Activated CD8-positive, alpha-beta T cell treated with anti-CD3 and anti-CD28 coated beads, Interleukin-2, amount 10 ng/mL, durations not matched to agents 7 days and 5 days (primary cell): ENCODE measurements around the gene EMSY. TPM values are rescaled to one million over a fixed set of nuclear protein-coding genes. Genes with fewer than 3 reads are reported as not detected.

Source experiments
- ATAC-seq: fragments of 150-1000 bp; cut with Tn5 transposase; one replicate; pipeline ENCODE4 v1.10.0; 2021; ENCODE audit warnings: moderate library complexity
- CTCF ChIA-PET: fragments of 350-600 bp; sonication (Branson Sonifier 250); formaldehyde crosslinking; loops from one replicate; lab custom pipeline; 2021; ENCODE audit warnings: antibody characterized with exemption; lab: Charles Lee
- POLR2A ChIA-PET: fragments of 350-600 bp; sonication (Branson Sonifier 250); formaldehyde crosslinking; loops from one replicate; lab custom pipeline; 2021; ENCODE audit warnings: antibody characterized with exemption; lab: Charles Lee
- DNase-seq: peaks from one replicate; pipeline ENCODE4 v3.0.0-alpha.2; 2020
- H3K27ac Mint-ChIP-seq: one replicate; pipeline ENCODE4 v1.8.0; 2021; ENCODE audit warnings: mild to moderate bottlenecking, mixed read lengths
- H3K27me3 Mint-ChIP-seq: one replicate; pipeline ENCODE4 v1.8.0; 2021; ENCODE audit warnings: low read depth, mixed read lengths
- H3K36me3 Mint-ChIP-seq: one replicate; pipeline ENCODE4 v1.8.0; 2021; ENCODE audit warnings: low read depth, mixed read lengths
- H3K4me1 Mint-ChIP-seq: one replicate; pipeline ENCODE4 v1.8.0; 2021; ENCODE audit warnings: low read depth, mixed read lengths
- H3K4me3 Mint-ChIP-seq: one replicate; pipeline ENCODE4 v1.8.0; 2021; ENCODE audit warnings: mild to moderate bottlenecking, mixed read lengths
- H3K9me3 Mint-ChIP-seq: one replicate; pipeline ENCODE4 v1.8.0; 2022; ENCODE audit warnings: mixed read lengths; ENCODE audit not compliant: insufficient read depth
- total RNA-seq, 2 experiments: library from RNA; stranded (reverse); gene quantifications; one replicate each; pipeline ENCODE4 v1.2.3, GENCODE V29; 2021

The EMSY gene
- total RNA-seq, 2 experiments from 2014 or later: 30.1 to 32.2 TPM

- Mint-ChIP-seq H3K4me3 (no peak overlapping the region), H3K9me3 (no peaks in the 10 kb centered on the region), H3K36me3 (peaks cover 23% of the 10 kb centered on the region), H3K4me1 (peaks cover 13% of the 10 kb centered on the region), H3K27ac (peak overlapping the region; percentile 9), H3K27me3 (no peaks in the 10 kb centered on the region)
- ChIA-PET CTCF (no interaction called here), POLR2A (no interaction called here)
- no peak for DNase-seq
- no peak for ATAC-seq
These were observed 50.2 kb downstream of the EMSY start for GRCh38 chr11:76495019-76495418.

- DNase-seq (no peak), ATAC-seq (no peak)
- no peaks in the 10 kb centered on the region for H3K27me3 Mint-ChIP-seq
- no peak overlapping the region for H3K27ac Mint-ChIP-seq
- H3K4me1 Mint-ChIP-seq: peaks cover 13% of the 10 kb centered on the region
- peaks cover 4% of the 10 kb centered on the region for H3K9me3 Mint-ChIP-seq
- H3K4me3 Mint-ChIP-seq: no peak overlapping the region
- H3K36me3 Mint-ChIP-seq: peaks cover 34% of the 10 kb centered on the region
- CTCF ChIA-PET: no interaction called here
- POLR2A ChIA-PET: no interaction called here
These were observed 51.4 kb downstream of the EMSY start for GRCh38 chr11:76496174-76496573.

GRCh38 chr11:76501526-76502202 lies 56.8 kb downstream of the EMSY start:
- no peak overlapping the region for H3K27ac Mint-ChIP-seq
- POLR2A ChIA-PET: no interaction called here

GRCh38 chr11:76506833-76507232 lies 62.0 kb downstream of the EMSY start:
- no peaks in the 10 kb centered on the region for H3K27me3 Mint-ChIP-seq
- POLR2A ChIA-PET: no interaction called here
- peaks cover 2% of the 10 kb centered on the region for H3K9me3 Mint-ChIP-seq
- H3K36me3 Mint-ChIP-seq: peaks cover 13% of the 10 kb centered on the region
- no peak overlapping the region for H3K27ac Mint-ChIP-seq
- no peak for ATAC-seq
- no peak for DNase-seq
- CTCF ChIA-PET: no interaction called here
- H3K4me3 Mint-ChIP-seq: no peak overlapping the region
- H3K4me1 Mint-ChIP-seq: no peaks in the 10 kb centered on the region

More at GRCh38 chr11:76501526-76502202, 56.8 kb downstream of the EMSY start:
- no peaks in the 10 kb centered on the region for H3K27me3 Mint-ChIP-seq
- CTCF ChIA-PET: no interaction called here
- H3K9me3 Mint-ChIP-seq: peaks cover 12% of the 10 kb centered on the region
- ATAC-seq (no peak), DNase-seq (no peak)
- peaks cover 40% of the 10 kb centered on the region for H3K36me3 Mint-ChIP-seq
- no peaks in the 10 kb centered on the region for H3K4me1 Mint-ChIP-seq
- no peak overlapping the region for H3K4me3 Mint-ChIP-seq

- H3K27ac Mint-ChIP-seq: no peak overlapping the region
- H3K4me3 Mint-ChIP-seq: no peak overlapping the region
- no peaks in the 10 kb centered on the region for H3K4me1 Mint-ChIP-seq
- POLR2A ChIA-PET: no interaction called here
- DNase-seq (no peak), ATAC-seq (no peak)
- H3K27me3 Mint-ChIP-seq: no peaks in the 10 kb centered on the region
- CTCF ChIA-PET: interaction anchor here (1.8 kb wide), 1 partner anchor 302 kb away, joined by 4 read pairs; no protein-coding TSS in a partner anchor
- peaks cover 4% of the 10 kb centered on the region for H3K36me3 Mint-ChIP-seq
- H3K9me3 Mint-ChIP-seq: no peaks in the 10 kb centered on the region
These were observed 65.5 kb downstream of the EMSY start for GRCh38 chr11:76510060-76511047.

GRCh38 chr11:76512851-76513653 lies 68.2 kb downstream of the EMSY start:
- no peak overlapping the region for H3K4me3 Mint-ChIP-seq
- DNase-seq: no peak
- H3K27me3 Mint-ChIP-seq: no peaks in the 10 kb centered on the region
- ChIA-PET POLR2A (no interaction called here), CTCF (interaction anchor here (0.7 to 2.6 kb wide), 7 partner anchors 12 to 915 kb away, joined by 3 to 12 read pairs (median 3); no protein-coding TSS in a partner anchor)
- ATAC-seq: no peak
- no peaks in the 10 kb centered on the region for H3K4me1 Mint-ChIP-seq
- no peak overlapping the region for H3K27ac Mint-ChIP-seq
- H3K9me3 Mint-ChIP-seq: no peaks in the 10 kb centered on the region
- H3K36me3 Mint-ChIP-seq: peaks cover 4% of the 10 kb centered on the region

- H3K4me3 Mint-ChIP-seq: no peak overlapping the region
- no peak for ATAC-seq
- H3K27ac Mint-ChIP-seq: no peak overlapping the region
- no peaks in the 10 kb centered on the region for H3K9me3 Mint-ChIP-seq
- peaks cover 4% of the 10 kb centered on the region for H3K36me3 Mint-ChIP-seq
- ChIA-PET POLR2A (no interaction called here), CTCF (interaction anchor here (2.6 kb wide), 1 partner anchor 305 kb away, joined by 12 read pairs; no protein-coding TSS in a partner anchor)
- no peaks in the 10 kb centered on the region for H3K27me3 Mint-ChIP-seq
- DNase-seq: no peak
- no peaks in the 10 kb centered on the region for H3K4me1 Mint-ChIP-seq
These were observed 68.8 kb downstream of the EMSY start for GRCh38 chr11:76513654-76514034.

GRCh38 chr11:76515494-76515893 lies 70.7 kb downstream of the EMSY start:
- POLR2A ChIA-PET: no interaction called here
- Mint-ChIP-seq H3K4me1 (no peaks in the 10 kb centered on the region), H3K4me3 (no peak overlapping the region), H3K9me3 (no peaks in the 10 kb centered on the region), H3K36me3 (peaks cover 4% of the 10 kb centered on the region), H3K27ac (no peak overlapping the region), H3K27me3 (no peaks in the 10 kb centered on the region)
- DNase-seq (no peak), ATAC-seq (no peak)
- CTCF ChIA-PET: interaction anchor here (1.0 kb wide), 1 partner anchor 196 kb away, joined by 3 read pairs; no protein-coding TSS in a partner anchor

- Mint-ChIP-seq H3K9me3 (no peaks in the 10 kb centered on the region), H3K36me3 (peaks cover 19% of the 10 kb centered on the region), H3K27me3 (no peaks in the 10 kb centered on the region), H3K4me3 (no peak overlapping the region), H3K4me1 (peaks cover 1% of the 10 kb centered on the region), H3K27ac (no peak overlapping the region)
- DNase-seq (no peak), ATAC-seq (no peak)
- POLR2A ChIA-PET: no interaction called here
- CTCF ChIA-PET: no interaction called here
These were observed 78.3 kb downstream of the EMSY start for GRCh38 chr11:76523147-76523546.

GRCh38 chr11:76523786-76524436 lies 79.1 kb downstream of the EMSY start:
- H3K4me1 Mint-ChIP-seq: peaks cover 1% of the 10 kb centered on the region
- ChIA-PET CTCF (no interaction called here), POLR2A (no interaction called here)
- no peaks in the 10 kb centered on the region for H3K9me3 Mint-ChIP-seq
- no peak for DNase-seq
- H3K36me3 Mint-ChIP-seq: peaks cover 25% of the 10 kb centered on the region
- H3K4me3 Mint-ChIP-seq: no peak overlapping the region
- no peak for ATAC-seq
- no peaks in the 10 kb centered on the region for H3K27me3 Mint-ChIP-seq
- no peak overlapping the region for H3K27ac Mint-ChIP-seq

- Mint-ChIP-seq H3K27ac (no peak overlapping the region), H3K4me1 (peaks cover 1% of the 10 kb centered on the region), H3K36me3 (peaks cover 29% of the 10 kb centered on the region), H3K9me3 (no peaks in the 10 kb centered on the region), H3K27me3 (no peaks in the 10 kb centered on the region), H3K4me3 (no peak overlapping the region)
- DNase-seq (no peak), ATAC-seq (no peak)
- CTCF ChIA-PET: interaction anchor here (1.0 to 1.5 kb wide), 2 partner anchors 12 to 197 kb away, joined by 3 to 4 read pairs; no protein-coding TSS in a partner anchor
- POLR2A ChIA-PET: no interaction called here
These were observed 79.6 kb downstream of the EMSY start for GRCh38 chr11:76524461-76524860.
